K562 (cell line): ENCODE data around the gene C15orf61. TPM values are rescaled to one million over a fixed set of nuclear protein-coding genes. Genes with fewer than 3 reads are reported as not detected.

ENCODE experiments used
- ARHGAP35 ChIP-seq: fragments of 450-650 bp; IDR thresholded peaks from 2 replicates; pipeline ENCODE4 v1.6.1; 2018; ENCODE audit not compliant: partially characterized antibody
- ARID1B ChIP-seq: fragments of 450-650 bp; IDR thresholded peaks from 2 replicates; pipeline ENCODE4 v1.6.1; 2016; ENCODE audit warnings: antibody characterized with exemption, mild to moderate bottlenecking, inconsistent platforms
- CBX8 ChIP-seq: fragments of 200-600 bp; sonication (generic); IDR thresholded peaks from 2 replicates; pipeline ENCODE4 v1.6.1; 2012; ENCODE audit warnings: borderline replicate concordance, mixed run types, low read depth, mild to moderate bottlenecking, moderate library complexity, mixed read lengths, low read length, control low read depth, inconsistent platforms; ENCODE audit not compliant: poor library complexity, severe bottlenecking; ENCODE audit errors: extremely low read depth
- CREB5 ChIP-seq: fragments of 250-450 bp; sonication (Bioruptor Pico); IDR thresholded peaks from 2 replicates; pipeline ENCODE4 v1.5.0; 2020; ENCODE audit warnings: mild to moderate bottlenecking
- CUX1 ChIP-seq: fragments of 200-800 bp; sonication (Bioruptor generic); IDR thresholded peaks from 2 replicates; pipeline ENCODE4 v1.6.1; 2016; ENCODE audit warnings: missing genetic modification characterization, missing compliant biosample characterization
- EHMT2 ChIP-seq: fragments of 450-650 bp; IDR thresholded peaks from 2 replicates; pipeline ENCODE4 v1.6.1; 2018; ENCODE audit warnings: antibody characterized with exemption
- KDM1A ChIP-seq, 2 experiments: fragments of 450-650 bp; IDR thresholded peaks; 2 replicates each; pipeline ENCODE4 v1.6.1; 2016; ENCODE audit warnings: mild to moderate bottlenecking in 2 of 2
- MECOM ChIP-seq: fragments of 250-450 bp; sonication (Bioruptor Pico); IDR thresholded peaks from 2 replicates; pipeline ENCODE4 v1.8.0; 2022; ENCODE audit warnings: inconsistent platforms
- RNF2 ChIP-seq: sonication (generic); IDR thresholded peaks from 2 replicates; pipeline ENCODE4 v1.6.1; 2016
- SMAD4 ChIP-seq: fragments of 250-450 bp; sonication (Bioruptor Pico); conservative IDR thresholded peaks from 2 replicates; pipeline ENCODE4 v1.8.0; 2021; ENCODE audit warnings: inconsistent platforms, mild to moderate bottlenecking, moderate library complexity
- TEAD1 ChIP-seq, 2 experiments: fragments of 450-650 bp in 1 of 2; sonication (generic) in 1 of 2; formaldehyde crosslinking; IDR thresholded peaks; 2 replicates each; pipeline versions ENCODE4 v1.4.0 to v1.8.0; 2020 to 2022; ENCODE audit warnings: mild to moderate bottlenecking in 2 of 2, missing genetic modification reagents in 1 of 2
- XRCC3 ChIP-seq: fragments of 450-650 bp; IDR thresholded peaks from 2 replicates; pipeline ENCODE4 v1.6.1; 2017; ENCODE audit warnings: mild to moderate bottlenecking, moderate library complexity
- YY1 ChIP-seq, 3 experiments: IDR thresholded peaks; 2 replicates each; pipeline ENCODE4 v1.6.1; 2011; ENCODE audit warnings: low read length in 2 of 3, mild to moderate bottlenecking in 2 of 3, moderate library complexity in 2 of 3, borderline replicate concordance in 1 of 3, control low read depth in 1 of 3, low read depth in 1 of 3; ENCODE audit not compliant: insufficient read depth in 3 of 3, insufficient replicate concordance in 2 of 3, control insufficient read depth in 1 of 3, insufficient read length in 1 of 3; ENCODE audit errors: extremely low read depth in 1 of 3
- polyA plus RNA-seq, 8 experiments: library from polyadenylated mRNA; depleted of rRNA in 4 of 8; stranded (reverse) in 5 of 8; unstranded in 3 of 8; fragments of >200 nt; fragmentation: Nextera tagmentation in 2 of 8; fragmentation: Illumina TruSeq in 1 of 8; extraction: Ambion mirVana in 2 of 8; extraction: Trizol in 1 of 8; gene quantifications; 2 replicates each; pipeline versions ENCODE4 v1.2.1 to v1.2.3, GENCODE V29; 2011 to 2014; ENCODE audit warnings: inconsistent platforms in 1 of 8, missing spikeins in 1 of 8
- total RNA-seq, 7 experiments: library from RNA; depleted of rRNA in 6 of 7; stranded (reverse); fragments of >200 nt in 6 of 7; fragmentation: Illumina TruSeq in 2 of 7; extraction: Trizol in 2 of 7; gene quantifications; 2 replicates each; pipeline versions ENCODE4 v1.2.1 to v1.2.3, GENCODE V29; 2011 to 2021; ENCODE audit warnings: low replicate concordance in 1 of 7
- TF ChIP-seq, protein P1 (sequence below), 2 experiments: IDR thresholded peaks; 2 replicates each; pipeline ENCODE4 v1.6.1; 2012; ENCODE audit warnings: improper control_type of control experiment in 2 of 2, low read depth in 2 of 2, low read length in 2 of 2, borderline replicate concordance in 1 of 2
- TF ChIP-seq, protein P2 (sequence below): sonication (generic); formaldehyde crosslinking; IDR thresholded peaks from 2 replicates; pipeline ENCODE4 v1.8.1; 2023; ENCODE audit warnings: mild to moderate bottlenecking, missing genetic modification reagents

The C15orf61 gene
- total and polyA plus RNA-seq, 9 of the 15 experiments (the other 6 are each of a cell fraction or from before 2014, with no cell fraction given), result 1.6 to 10.5 (median 4.3) TPM

DNA sequence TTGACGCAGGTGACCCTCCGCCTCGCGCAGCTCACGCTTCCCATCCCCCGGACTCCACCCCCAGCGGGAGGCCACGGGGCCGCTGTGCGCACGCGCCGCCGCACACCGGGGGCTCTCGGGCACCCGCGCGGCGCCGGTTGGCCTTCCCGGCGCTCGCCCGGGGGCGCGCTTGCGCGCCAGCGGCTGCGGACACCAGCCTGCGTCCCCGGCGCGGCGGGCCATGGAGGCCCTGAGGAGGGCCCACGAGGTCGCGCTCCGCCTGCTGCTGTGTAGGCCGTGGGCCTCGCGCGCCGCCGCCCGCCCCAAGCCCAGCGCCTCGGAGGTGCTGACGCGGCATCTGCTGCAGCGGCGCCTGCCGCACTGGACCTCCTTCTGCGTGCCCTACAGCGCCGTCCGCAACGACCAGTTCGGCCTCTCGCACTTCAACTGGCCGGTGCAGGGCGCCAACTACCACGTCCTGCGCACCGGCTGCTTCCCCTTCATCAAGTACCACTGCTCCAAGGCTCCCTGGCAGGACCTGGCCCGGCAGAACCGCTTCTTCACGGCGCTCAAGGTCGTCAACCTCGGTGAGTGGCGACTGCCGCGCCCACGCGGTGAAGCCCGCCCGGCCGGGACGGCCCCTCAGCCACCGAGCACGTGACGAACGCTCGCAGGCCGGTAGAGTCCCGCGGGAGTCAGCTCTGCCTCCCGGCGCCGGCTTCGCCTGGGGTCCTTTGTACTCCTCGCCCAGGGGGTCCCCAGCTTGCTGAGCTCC lies at the start of gene C15orf61 (continued):
- TF ChIP-seq CUX1, result peak; percentile 64; the same call in 1 of the 2 replicates
- TF ChIP-seq, protein P1, sequence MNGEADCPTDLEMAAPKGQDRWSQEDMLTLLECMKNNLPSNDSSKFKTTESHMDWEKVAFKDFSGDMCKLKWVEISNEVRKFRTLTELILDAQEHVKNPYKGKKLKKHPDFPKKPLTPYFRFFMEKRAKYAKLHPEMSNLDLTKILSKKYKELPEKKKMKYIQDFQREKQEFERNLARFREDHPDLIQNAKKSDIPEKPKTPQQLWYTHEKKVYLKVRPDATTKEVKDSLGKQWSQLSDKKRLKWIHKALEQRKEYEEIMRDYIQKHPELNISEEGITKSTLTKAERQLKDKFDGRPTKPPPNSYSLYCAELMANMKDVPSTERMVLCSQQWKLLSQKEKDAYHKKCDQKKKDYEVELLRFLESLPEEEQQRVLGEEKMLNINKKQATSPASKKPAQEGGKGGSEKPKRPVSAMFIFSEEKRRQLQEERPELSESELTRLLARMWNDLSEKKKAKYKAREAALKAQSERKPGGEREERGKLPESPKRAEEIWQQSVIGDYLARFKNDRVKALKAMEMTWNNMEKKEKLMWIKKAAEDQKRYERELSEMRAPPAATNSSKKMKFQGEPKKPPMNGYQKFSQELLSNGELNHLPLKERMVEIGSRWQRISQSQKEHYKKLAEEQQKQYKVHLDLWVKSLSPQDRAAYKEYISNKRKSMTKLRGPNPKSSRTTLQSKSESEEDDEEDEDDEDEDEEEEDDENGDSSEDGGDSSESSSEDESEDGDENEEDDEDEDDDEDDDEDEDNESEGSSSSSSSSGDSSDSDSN (IDR thresholded peaks at IDR 0.05; ENCODE audit: borderline replicate concordance in 1 of 2, low read depth in 2 of 2, low read length in 2 of 2), result peak; percentile 54 to 95; a peak in 3 of 4 replicates
- peak; percentile 73 for TF ChIP-seq SMAD4 (CRISPR knock-in tag)
- TF ChIP-seq TEAD1 (CRISPR knock-in tag; IDR thresholded peaks at IDR 0.05), result peak in 1 of 2 experiments; percentile 88; a peak in 2 of 4 replicates
- peak; percentile 85 for TF ChIP-seq RNF2
- no peak for TF ChIP-seq MECOM (CRISPR knock-in tag)
- no peak for TF ChIP-seq CREB5 (CRISPR knock-in tag)
- TF ChIP-seq YY1 (IDR thresholded peaks at IDR 0.05; ENCODE audit: borderline replicate concordance in 1 of 3, control insufficient read depth in 1 of 3, extremely low read depth in 1 of 3, insufficient read depth in 3 of 3, insufficient read length in 1 of 3, insufficient replicate concordance in 2 of 3, low read depth in 1 of 3, low read length in 2 of 3), result peak; percentile 37 to 90 (median 84)
- no peak for TF ChIP-seq KDM1A (IDR thresholded peaks at IDR 0.05)
- TF ChIP-seq XRCC3, result no peak
- TF ChIP-seq, protein P2, sequence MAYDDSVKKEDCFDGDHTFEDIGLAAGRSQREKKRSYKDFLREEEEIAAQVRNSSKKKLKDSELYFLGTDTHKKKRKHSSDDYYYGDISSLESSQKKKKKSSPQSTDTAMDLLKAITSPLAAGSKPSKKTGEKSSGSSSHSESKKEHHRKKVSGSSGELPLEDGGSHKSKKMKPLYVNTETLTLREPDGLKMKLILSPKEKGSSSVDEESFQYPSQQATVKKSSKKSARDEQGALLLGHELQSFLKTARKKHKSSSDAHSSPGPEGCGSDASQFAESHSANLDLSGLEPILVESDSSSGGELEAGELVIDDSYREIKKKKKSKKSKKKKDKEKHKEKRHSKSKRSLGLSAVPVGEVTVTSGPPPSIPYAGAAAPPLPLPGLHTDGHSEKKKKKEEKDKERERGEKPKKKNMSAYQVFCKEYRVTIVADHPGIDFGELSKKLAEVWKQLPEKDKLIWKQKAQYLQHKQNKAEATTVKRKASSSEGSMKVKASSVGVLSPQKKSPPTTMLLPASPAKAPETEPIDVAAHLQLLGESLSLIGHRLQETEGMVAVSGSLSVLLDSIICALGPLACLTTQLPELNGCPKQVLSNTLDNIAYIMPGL (CRISPR knock-in tag), result peak; percentile 95
- TF ChIP-seq CBX8, result no peak
- no peak for TF ChIP-seq ARHGAP35
- TF ChIP-seq EHMT2, result no peak
- TF ChIP-seq ARID1B, result 0 out of 2 replicates have a peak, but pooled peaks have one; percentile 8
